Calu3 (cell line): ENCODE data around the gene SEC31B. TPM values are rescaled to one million over a fixed set of nuclear protein-coding genes. Genes with fewer than 3 reads are reported as not detected.

Source experiments
- BruUV-seq: library from RNA; stranded (reverse); fragments of 400-500 nt; replicated peaks from 2 replicates; lab custom pipeline; 2021; lab: Mats Ljungman, UMichigan
- CTCF ChIA-PET: fragments of 300-600 bp; sonication (Branson Sonifier 250); formaldehyde crosslinking; loops from one replicate; lab custom pipeline; 2022; ENCODE audit warnings: antibody characterized with exemption; lab: Charles Lee
- DNase-seq: peaks from one replicate; pipeline ENCODE4 v3.0.0; 2022
- H3K27ac Mint-ChIP-seq: one replicate; pipeline ENCODE4 v1.8.0; 2022; ENCODE audit warnings: mixed read lengths; ENCODE audit not compliant: unreplicated experiment
- H3K27me3 Mint-ChIP-seq: one replicate; pipeline ENCODE4 v1.8.0; 2022; ENCODE audit warnings: mixed read lengths; ENCODE audit not compliant: unreplicated experiment
- H3K36me3 Mint-ChIP-seq: one replicate; pipeline ENCODE4 v1.8.0; 2022; ENCODE audit warnings: mild to moderate bottlenecking, moderate library complexity, mixed read lengths; ENCODE audit not compliant: insufficient read depth, unreplicated experiment
- H3K4me1 Mint-ChIP-seq: one replicate; pipeline ENCODE4 v1.8.0; 2022; ENCODE audit warnings: mild to moderate bottlenecking, low read depth, mixed read lengths; ENCODE audit not compliant: unreplicated experiment
- H3K4me3 Mint-ChIP-seq: one replicate; pipeline ENCODE4 v1.8.0; 2022; ENCODE audit warnings: mild to moderate bottlenecking, low read depth, moderate library complexity, mixed read lengths; ENCODE audit not compliant: unreplicated experiment
- H3K9me3 Mint-ChIP-seq: one replicate; pipeline ENCODE4 v1.8.0; 2022; ENCODE audit warnings: low read depth, mixed read lengths; ENCODE audit not compliant: unreplicated experiment
- CTCF ChIP-seq: fragments of 200-600 bp; IDR thresholded peaks from one replicate; pipeline ENCODE4 v1.8.0; 2022; ENCODE audit warnings: antibody characterized with exemption; ENCODE audit not compliant: unreplicated experiment
- intact Hi-C: fragments of 100-400 bp; cut with micrococcal nuclease; formaldehyde crosslinking; loops from one replicate; pipeline ENCODE4 v1.10.0; 2022; ENCODE audit not compliant: unreplicated experiment
- total RNA-seq: library from RNA; stranded (reverse); gene quantifications from 2 replicates; pipeline ENCODE4 v1.2.3, GENCODE V29; 2022

SEC31B gene
- total RNA-seq, 1 experiment from 2014 or later: 6.5 TPM

GRCh38 chr10:100468322-100468721 is 51.3 kb downstream of the SEC31B start:
- Mint-ChIP-seq H3K27me3 (peaks cover 68% of the 10 kb centered on the region), H3K4me1 (no peaks in the 10 kb centered on the region), H3K9me3 (no peaks in the 10 kb centered on the region), H3K36me3 (no peaks in the 10 kb centered on the region), H3K4me3 (no peak overlapping the region), H3K27ac (no peak overlapping the region)
- CTCF ChIA-PET: interaction anchor here (1.8 kb wide), 1 partner anchor 14 kb away, joined by 4 read pairs; no protein-coding TSS in a partner anchor
- intact Hi-C loops: no loop called here
- no peak for TF ChIP-seq CTCF
- no peak for DNase-seq
- BruUV-seq: no TSS peak

- no TSS peak for BruUV-seq
- TF ChIP-seq CTCF: no peak
- H3K4me3 Mint-ChIP-seq: no peak within 1 kb of the TSS
- intact Hi-C loops: no loop called here
- no peak within 1 kb of the TSS for H3K27ac Mint-ChIP-seq
- H3K9me3 Mint-ChIP-seq: no peaks in the 10 kb centered on the region
- CTCF ChIA-PET: no interaction called here
- no peaks in the 10 kb centered on the region for H3K36me3 Mint-ChIP-seq
- DNase-seq: no peak
- peaks cover 55% of the 10 kb centered on the region for H3K27me3 Mint-ChIP-seq
- H3K4me1 Mint-ChIP-seq: no peaks in the 10 kb centered on the region
Observed at GRCh38 chr10:100462709-100463108, 57.0 kb downstream of the SEC31B start, which contains the start of gene WNT8B. Gene WNT8B (plus strand): TSS chr10:100463009. CDS start chr10:100463169, 160 bp downstream.

GRCh38 chr10:100448951-100449350 is 70.7 kb downstream of the SEC31B start:
- Mint-ChIP-seq H3K36me3 (no peaks in the 10 kb centered on the region), H3K9me3 (no peaks in the 10 kb centered on the region), H3K27me3 (peaks cover 29% of the 10 kb centered on the region), H3K4me3 (no peak overlapping the region), H3K27ac (no peak overlapping the region), H3K4me1 (no peaks in the 10 kb centered on the region)
- DNase-seq: no peak
- no peak for TF ChIP-seq CTCF
- no TSS peak for BruUV-seq
- intact Hi-C loops: no loop called here
- CTCF ChIA-PET: no interaction called here

GRCh38 chr10:100447663-100448062 is 72.0 kb downstream of the SEC31B start:
- no peak overlapping the region for H3K4me3 Mint-ChIP-seq
- no peaks in the 10 kb centered on the region for H3K36me3 Mint-ChIP-seq

More at GRCh38 chr10:100447663-100448062, 72.0 kb downstream of the SEC31B start:
- no TSS peak for BruUV-seq
- CTCF ChIA-PET: no interaction called here
- intact Hi-C loops: no loop called here
- no peak for DNase-seq
- TF ChIP-seq CTCF: no peak
- Mint-ChIP-seq H3K27ac (no peak overlapping the region), H3K4me1 (no peaks in the 10 kb centered on the region), H3K27me3 (peaks cover 27% of the 10 kb centered on the region), H3K9me3 (no peaks in the 10 kb centered on the region)
